AG09319 (cell line): Measurements from ENCODE around the gene FLII.

Experiments used
- DNase-seq: peaks from one replicate; pipeline ENCODE4 v3.0.0-alpha.2; 2010; ENCODE audit warnings: low read depth; ENCODE audit errors: extremely low read depth
- CTCF ChIP-seq: IDR thresholded peaks from 2 replicates; pipeline ENCODE4 v1.5.1; 2011; ENCODE audit warnings: low read depth, mild to moderate bottlenecking, inconsistent platforms, low read length, moderate library complexity

Gene FLII

GRCh38 chr17:18253947-18254821, 4.4 kb downstream of the FLII start:
- no peak for TF ChIP-seq CTCF

GRCh38 chr17:18253187-18253884, 5.2 kb downstream of the FLII start:
- DNase-seq = no peak
- TF ChIP-seq CTCF = no peak

More at GRCh38 chr17:18253947-18254821, 4.4 kb downstream of the FLII start:
- no peak for DNase-seq

DNA sequence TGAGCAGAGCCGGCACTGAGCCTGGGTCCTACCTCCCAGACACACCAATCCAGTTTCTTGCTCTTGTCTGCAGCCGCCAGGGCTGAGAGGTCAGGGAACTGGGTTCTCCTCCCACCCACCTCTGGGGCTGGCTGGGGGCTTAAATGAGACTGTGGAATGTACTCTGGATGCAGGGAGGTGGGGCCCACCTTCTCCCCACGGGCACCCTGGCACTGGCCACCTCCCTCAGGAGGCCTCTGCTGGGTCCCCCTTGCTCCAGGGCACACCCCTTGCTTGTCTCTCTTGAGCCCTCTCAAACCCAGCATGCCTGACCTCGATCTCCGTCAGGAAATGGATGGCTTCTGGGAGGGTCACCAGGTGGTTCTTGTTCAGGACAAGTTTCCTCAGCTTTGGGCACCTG, 6.4 kb downstream of the FLII start:
- no peak for TF ChIP-seq CTCF
- no peak for DNase-seq

DNA sequence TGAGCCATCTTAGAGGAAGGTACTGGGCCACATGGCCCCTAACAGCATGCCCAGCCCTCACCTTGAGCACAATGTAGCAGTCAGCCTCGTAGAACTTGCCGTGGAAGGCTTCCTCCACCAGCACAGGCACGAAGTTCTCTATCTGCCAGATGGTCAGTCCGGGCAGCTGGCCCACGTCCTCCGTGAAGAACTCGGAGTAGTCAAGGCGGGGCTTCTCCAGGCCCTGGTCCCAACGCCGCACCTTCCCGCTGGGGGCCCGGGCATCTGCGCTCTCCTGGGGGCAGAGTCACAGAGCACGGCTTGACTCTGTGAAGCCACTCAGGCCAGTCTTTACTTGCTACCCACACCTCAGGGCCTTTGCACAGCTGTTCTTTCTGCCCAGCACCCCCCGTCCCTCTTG, 7.3 kb downstream of the FLII start:
- no peak for TF ChIP-seq CTCF

GRCh38 chr17:18250708-18251107, 7.8 kb downstream of the FLII start:
- no peak for DNase-seq
- no peak for TF ChIP-seq CTCF

More for the DNA sequence above, 7.3 kb downstream of the FLII start:
- no peak for DNase-seq

DNA sequence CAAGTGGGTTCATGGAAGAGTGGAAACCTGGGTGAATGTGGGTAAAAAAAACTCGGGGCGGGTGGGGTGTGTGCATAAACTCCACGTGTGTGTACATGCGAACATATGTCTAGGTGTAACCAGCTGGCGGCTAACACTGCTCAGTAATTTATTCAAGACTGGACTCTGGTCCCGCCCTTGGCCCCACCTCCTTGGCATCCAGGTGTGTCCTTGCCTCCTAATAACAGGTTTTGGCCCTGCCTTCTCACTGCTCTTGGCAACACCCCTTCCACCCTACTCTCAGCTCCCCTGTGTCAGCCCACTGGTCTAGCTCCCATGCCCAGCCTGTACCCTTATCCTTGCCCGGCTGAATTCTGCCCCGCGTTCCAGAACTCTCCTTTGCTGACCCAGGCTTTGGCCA, 8.3 kb downstream of the FLII start:
- no peak for TF ChIP-seq CTCF
- DNase-seq = no peak

DNA sequence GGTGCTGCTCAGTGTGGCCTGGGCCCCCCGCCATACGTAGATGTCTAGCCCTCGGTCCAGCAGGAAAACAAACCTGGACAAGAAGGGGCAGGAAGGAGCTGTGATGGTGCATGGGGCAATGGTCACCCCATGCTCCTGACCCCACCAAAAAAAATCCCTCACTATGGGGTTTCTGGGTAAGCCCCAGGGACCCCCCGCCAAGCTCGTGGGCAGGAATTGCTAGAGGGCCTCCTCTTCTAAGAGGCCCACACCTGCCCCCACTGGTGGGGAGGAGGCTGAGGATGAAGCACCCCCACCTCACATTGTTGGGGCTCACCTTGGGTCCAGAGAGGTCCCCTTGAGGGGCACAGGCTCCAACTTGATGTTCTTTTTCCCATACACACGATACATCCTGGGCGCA, 9.7 kb downstream of the FLII start:
- no peak for TF ChIP-seq CTCF
- no peak for DNase-seq
